Mesodermal cell (in vitro differentiated cells): ENCODE results near the gene OR4F6.

Experiments
- H3K27ac ChIP-seq: 2 replicates; pipeline ENCODE4 v1.7.0; 2013; ENCODE audit warnings: mild to moderate bottlenecking, low read depth, low read length, moderate library complexity; ENCODE audit not compliant: severe bottlenecking
- H3K36me3 ChIP-seq: 2 replicates; pipeline ENCODE4 v1.7.1; 2013; ENCODE audit warnings: mild to moderate bottlenecking, low read length, moderate library complexity; ENCODE audit not compliant: control insufficient read depth, insufficient read depth
- H3K4me1 ChIP-seq: one replicate; pipeline ENCODE4 v1.7.1; 2013; ENCODE audit warnings: mild to moderate bottlenecking, low read length; ENCODE audit not compliant: insufficient read depth, control insufficient read depth, poor library complexity, severe bottlenecking
- H3K4me3 ChIP-seq: 2 replicates; pipeline ENCODE4 v1.7.0; 2013; ENCODE audit warnings: low read length, control low read depth, mild to moderate bottlenecking; ENCODE audit not compliant: insufficient read depth, poor library complexity, severe bottlenecking; ENCODE audit errors: extremely low read depth
- H3K9me3 ChIP-seq: 2 replicates; pipeline ENCODE4 v1.7.1; 2013; ENCODE audit warnings: mild to moderate bottlenecking, low read length, moderate library complexity; ENCODE audit not compliant: control insufficient read depth
- WGBS, 2 experiments: methylation state at CpG; one replicate each; pipeline ENCODE4 v1.1.5; 2013; ENCODE audit warnings: missing lambda C conversion rate in 2 of 2; ENCODE audit not compliant: insufficient coverage in 2 of 2; 5-methylcytosine and 5-hydroxymethylcytosine counted together

OR4F6 gene

GRCh38 chr15:101804375-101804774 lies 1.1 kb downstream of the OR4F6 start:
- Histone ChIP-seq H3K4me3 (no peak overlapping the region), H3K9me3 (no peaks in the 10 kb centered on the region), H3K4me1 (no peaks in the 10 kb centered on the region), H3K36me3 (no peaks in the 10 kb centered on the region), H3K27ac (no peak overlapping the region)

GRCh38 chr15:101804941-101805340 lies 1.6 kb downstream of the OR4F6 start:
- Histone ChIP-seq H3K4me3 (no peak overlapping the region), H3K9me3 (no peaks in the 10 kb centered on the region), H3K4me1 (no peaks in the 10 kb centered on the region), H3K36me3 (no peaks in the 10 kb centered on the region), H3K27ac (no peak overlapping the region)

- Histone ChIP-seq H3K36me3 (no peaks in the 10 kb centered on the region), H3K9me3 (no peaks in the 10 kb centered on the region), H3K4me3 (no peak overlapping the region), H3K4me1 (no peaks in the 10 kb centered on the region), H3K27ac (no peak overlapping the region)
- WGBS, 2 experiments = 69 to 72% methylated on average over 4 to 5 of the region's 6 CpGs
Measured at GRCh38 chr15:101805605-101806345, 2.5 kb downstream of the OR4F6 start.

GRCh38 chr15:101807345-101807945 lies 4.1 kb downstream of the OR4F6 start:
- Histone ChIP-seq H3K27ac (no peak overlapping the region), H3K36me3 (no peaks in the 10 kb centered on the region), H3K4me3 (no peak overlapping the region), H3K4me1 (no peaks in the 10 kb centered on the region), H3K9me3 (no peaks in the 10 kb centered on the region)
- 72 to 78% methylated on average over 6 to 7 of the region's 10 CpGs for WGBS, 2 experiments

- WGBS, 2 experiments = 62% methylated on average over 2 of the region's 2 CpGs; no CpG with 5 or more reads in 1 of the 2 experiments
- H3K9me3 ChIP-seq = no peaks in the 10 kb centered on the region
- H3K4me1 ChIP-seq = no peaks in the 10 kb centered on the region
- H3K27ac ChIP-seq = no peak overlapping the region
- H3K4me3 ChIP-seq = no peak overlapping the region
- no peaks in the 10 kb centered on the region for H3K36me3 ChIP-seq
Measured at GRCh38 chr15:101808201-101808600, 4.9 kb downstream of the OR4F6 start.

- no CpG with 5 or more reads among the region's 1 CpG for whole genome bisulfite sequencing, 2 experiments
- Histone ChIP-seq H3K4me3 (no peak overlapping the region), H3K9me3 (no peaks in the 10 kb centered on the region), H3K36me3 (no peaks in the 10 kb centered on the region), H3K4me1 (no peaks in the 10 kb centered on the region), H3K27ac (no peak overlapping the region)
Measured at GRCh38 chr15:101810456-101810855, 7.1 kb downstream of the OR4F6 start.

- WGBS, 2 experiments = no CpG with 5 or more reads among the region's 3 CpGs
- no peaks in the 10 kb centered on the region for H3K36me3 ChIP-seq
- H3K4me1 ChIP-seq = no peaks in the 10 kb centered on the region
- no peak overlapping the region for H3K27ac ChIP-seq
- no peak overlapping the region for H3K4me3 ChIP-seq
- H3K9me3 ChIP-seq = no peaks in the 10 kb centered on the region
Measured at GRCh38 chr15:101810876-101811275, 7.6 kb downstream of the OR4F6 start.

- no peak within 1 kb of the TSS for H3K27ac ChIP-seq
- no peaks in the 10 kb centered on the region for H3K9me3 ChIP-seq
- no peaks in the 10 kb centered on the region for H3K36me3 ChIP-seq
- H3K4me1 ChIP-seq = no peaks in the 10 kb centered on the region
- H3K4me3 ChIP-seq = no peak within 1 kb of the TSS
Measured at GRCh38 chr15:101811902-101812301, 8.6 kb downstream of the OR4F6 start, which contains the start of gene OR4F15. Gene OR4F15, plus strand, starts transcription at chr15:101812202. Its CDS starts 5,985 bp downstream, at chr15:101818187.

- no peak overlapping the region for H3K27ac ChIP-seq
- WGBS, 2 experiments = 86 to 90% methylated on average over 1 to 2 of the region's 3 CpGs
- H3K4me1 ChIP-seq = no peaks in the 10 kb centered on the region
- H3K9me3 ChIP-seq = no peaks in the 10 kb centered on the region
- H3K4me3 ChIP-seq = no peak overlapping the region
- no peaks in the 10 kb centered on the region for H3K36me3 ChIP-seq
Measured at GRCh38 chr15:101813803-101814534, 10.7 kb downstream of the OR4F6 start.

GRCh38 chr15:101820781-101821180 lies 17.5 kb downstream of the OR4F6 start:
- no peaks in the 10 kb centered on the region for H3K4me1 ChIP-seq
- no peaks in the 10 kb centered on the region for H3K9me3 ChIP-seq
- no peak overlapping the region for H3K27ac ChIP-seq
- H3K4me3 ChIP-seq = no peak overlapping the region
- WGBS, 2 experiments = 74 to 90% methylated on average over 2 to 3 of the region's 6 CpGs
- H3K36me3 ChIP-seq = no peaks in the 10 kb centered on the region

GRCh38 chr15:101827257-101827656 lies 23.9 kb downstream of the OR4F6 start:
- no peak overlapping the region for H3K4me3 ChIP-seq

More at GRCh38 chr15:101827257-101827656, 23.9 kb downstream of the OR4F6 start:
- H3K36me3 ChIP-seq = no peaks in the 10 kb centered on the region
- no peaks in the 10 kb centered on the region for H3K4me1 ChIP-seq
- 72 to 78% methylated on average over 2 to 3 of the region's 6 CpGs for WGBS, 2 experiments
- no peak overlapping the region for H3K27ac ChIP-seq
- H3K9me3 ChIP-seq = no peaks in the 10 kb centered on the region
